NCI-H128 (cell line): ENCODE data around the gene UBA52.

ENCODE experiments used
- DNase-seq: peaks from one replicate; lab custom pipeline; 2025; ENCODE audit not compliant: unreplicated experiment; lab: John Stamatoyannopoulos, UW

Gene UBA52

DNA sequence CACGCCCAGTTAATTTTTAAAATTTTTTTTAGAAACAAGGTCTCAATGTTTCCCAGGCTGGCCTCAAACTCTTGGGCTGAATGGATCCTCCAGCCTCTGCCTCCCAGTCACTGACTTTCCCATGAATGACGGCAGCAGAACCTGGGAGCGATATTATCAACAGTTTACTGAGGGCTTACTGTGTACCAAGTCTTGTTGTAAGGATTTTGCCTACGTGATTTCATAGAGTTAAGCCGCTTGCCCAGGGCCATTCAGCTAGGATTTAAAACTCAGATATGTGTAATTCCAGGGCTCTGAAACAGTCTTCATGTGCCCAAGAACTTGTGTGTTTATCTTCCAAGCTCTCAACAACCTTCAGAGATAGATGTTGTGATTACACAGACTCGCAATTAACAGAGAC lies 20.0 kb upstream of the UBA52 start:
- no peak for DNase-seq

DNA sequence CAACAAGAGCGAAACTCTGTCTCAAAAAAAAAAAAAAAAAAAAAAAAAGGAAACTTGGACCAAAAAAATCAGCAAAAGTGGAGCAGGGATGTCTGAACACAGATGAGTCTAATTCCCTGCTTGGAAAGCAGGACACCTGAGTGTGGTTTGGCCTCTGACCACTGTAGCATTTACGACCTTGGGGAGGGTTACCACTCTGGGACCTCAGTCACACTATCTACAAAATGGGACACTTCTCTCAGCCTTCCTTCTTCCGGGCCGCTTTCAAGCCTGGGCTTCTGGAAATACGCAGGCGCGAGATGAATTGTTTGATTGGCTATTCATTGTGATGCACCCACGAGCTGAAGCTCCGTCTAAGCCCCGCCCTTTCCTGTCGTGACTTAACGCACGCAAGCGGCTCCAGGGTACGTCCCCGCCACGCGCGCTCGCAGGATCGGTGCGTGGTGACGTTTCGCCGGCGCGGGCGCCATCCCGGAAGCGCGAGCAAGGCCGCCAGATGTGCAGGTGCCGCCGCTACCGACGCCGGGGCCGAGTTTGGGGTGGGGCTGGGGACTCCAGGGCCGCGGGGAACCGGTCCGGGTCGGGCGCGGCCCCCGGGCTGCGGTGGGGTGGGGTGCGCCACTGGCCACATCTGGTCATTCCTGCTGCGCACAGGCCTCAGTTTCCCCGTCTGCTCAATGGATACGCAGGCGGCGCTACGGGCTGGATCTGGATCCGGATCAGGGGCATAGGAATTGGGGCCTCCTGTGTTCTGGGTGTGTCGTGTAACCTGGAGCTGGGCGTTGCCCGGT lies 14.1 kb upstream of the UBA52 start, which contains the start of gene KXD1:
TSS of gene KXD1 (plus strand) at position 460 of the 791 bp plus-strand sequence. CDS start 4,187 bp downstream, outside the sequence.
- peak; percentile 96 for DNase-seq

DNA sequence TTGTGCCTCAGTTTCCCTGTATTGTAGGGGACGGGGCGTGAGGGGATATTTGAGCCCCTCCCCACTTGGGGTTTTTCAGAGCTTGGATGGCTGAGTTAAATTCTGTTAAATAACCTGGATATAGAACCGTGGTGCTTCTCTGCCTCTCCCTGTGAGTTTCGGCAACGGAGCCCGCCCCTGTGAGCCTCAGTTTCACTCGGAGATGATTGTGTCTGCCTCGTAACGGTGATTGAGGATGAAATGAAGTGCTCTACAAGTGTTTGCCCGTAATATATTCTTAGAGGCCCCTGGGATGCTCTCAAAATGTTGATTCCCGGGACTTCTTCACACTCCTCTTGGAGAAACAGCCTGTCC lies 13.5 kb upstream of the UBA52 start:
- DNase-seq, result no peak

DNA sequence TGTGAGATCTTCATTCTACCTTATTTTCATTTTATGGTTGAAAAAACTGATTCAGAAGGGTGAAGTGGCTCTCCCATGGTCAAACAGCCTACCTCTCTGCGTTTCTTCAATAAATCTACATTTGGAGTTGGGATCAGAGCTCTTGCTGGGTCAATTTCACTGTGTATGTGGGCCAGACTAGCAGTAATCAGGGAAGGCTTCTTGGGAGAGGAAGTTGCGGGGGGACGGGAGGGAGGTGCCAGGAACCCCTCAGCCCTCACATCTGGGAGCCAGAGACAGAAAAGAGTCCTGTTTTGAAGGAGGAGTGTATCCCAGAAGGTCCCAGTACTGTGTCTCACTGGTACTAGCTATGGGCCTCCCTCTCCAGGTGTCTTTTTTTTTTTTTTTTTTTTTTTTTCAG lies 13.1 kb upstream of the UBA52 start:
- DNase-seq, result no peak

DNA sequence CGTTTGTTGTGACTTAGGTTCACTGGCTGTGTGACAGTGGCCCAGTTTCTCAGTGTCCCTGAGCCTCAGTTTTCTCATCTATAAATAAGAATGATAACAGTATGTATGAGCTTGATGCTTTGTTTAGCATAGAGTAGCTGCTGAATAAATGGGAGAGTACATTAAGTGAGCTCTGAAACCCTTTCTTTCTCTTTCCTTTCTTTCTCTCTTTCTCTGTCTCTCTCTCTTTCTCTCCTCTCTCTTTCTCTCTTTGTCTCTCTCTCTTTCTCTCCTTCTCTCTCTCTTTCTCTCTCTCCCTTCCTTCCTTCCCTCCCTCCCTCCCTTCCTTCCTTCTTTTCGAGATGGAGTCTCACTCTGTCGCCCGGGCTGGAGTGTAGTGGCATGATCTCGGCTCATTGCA lies 12.0 kb upstream of the UBA52 start:
- DNase-seq, result no peak

GRCh38 chr19:18562086-18562485 lies 9.6 kb upstream of the UBA52 start:
- no peak for DNase-seq

DNA sequence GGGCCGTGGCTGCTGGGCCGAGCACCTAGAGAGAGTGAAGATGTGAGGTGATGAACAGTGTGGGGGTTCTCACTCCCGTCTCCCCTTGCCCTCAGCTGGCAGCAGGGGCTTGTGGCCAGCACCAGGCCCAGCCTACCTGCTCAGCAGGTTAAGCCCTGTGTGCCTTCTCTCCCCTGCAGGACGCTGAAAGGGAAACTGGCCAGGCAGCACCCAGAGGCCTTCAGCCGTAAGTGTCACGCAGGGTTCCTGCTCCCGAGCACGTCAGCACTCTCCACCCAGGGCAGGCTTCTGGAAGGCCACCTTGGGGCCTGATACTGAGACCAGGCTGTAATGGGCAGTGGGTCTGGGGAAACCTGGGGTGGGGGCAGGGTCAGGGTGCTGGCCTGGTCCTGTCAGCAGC lies 4.7 kb upstream of the UBA52 start:
- no peak for DNase-seq

GRCh38 chr19:18568367-18568766 lies 3.3 kb upstream of the UBA52 start:
- DNase-seq, result no peak

GRCh38 chr19:18574691-18575291 lies 3.1 kb downstream of the UBA52 start:
- DNase-seq, result no peak

- no peak for DNase-seq
Observed at GRCh38 chr19:18576383-18576782, 4.7 kb downstream of the UBA52 start.

DNA sequence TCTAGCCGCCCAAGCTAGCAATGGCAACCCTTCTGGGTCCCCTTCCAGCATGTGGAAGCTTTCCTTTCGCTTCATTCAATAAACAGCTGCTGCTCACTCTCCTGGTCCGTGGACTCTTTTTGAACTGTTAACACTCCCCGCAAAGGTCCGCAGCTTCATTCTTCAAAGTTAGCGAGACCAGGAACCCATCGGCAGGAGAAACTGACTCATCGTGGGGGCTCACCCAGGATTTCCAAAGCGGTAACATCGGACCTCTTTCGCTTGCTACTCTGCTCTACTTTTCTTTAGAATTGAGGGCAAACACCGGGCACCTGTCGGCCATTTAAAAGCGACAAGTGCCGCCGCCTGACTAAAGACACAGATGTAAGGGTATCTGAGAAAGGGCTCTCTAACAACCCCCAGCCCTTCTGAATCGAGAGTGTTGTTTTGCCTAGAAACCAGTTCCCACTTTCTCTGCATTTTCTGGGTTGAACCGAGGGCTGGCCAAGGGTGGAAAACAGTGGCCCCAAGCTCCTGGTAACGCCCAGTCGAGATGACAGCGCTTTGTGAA lies 5.8 kb downstream of the UBA52 start:
- DNase-seq, result no peak

GRCh38 chr19:18580311-18580710 lies 8.7 kb downstream of the UBA52 start:
- DNase-seq, result no peak

- no peak for DNase-seq
Observed at GRCh38 chr19:18586306-18586705, 14.6 kb downstream of the UBA52 start.

GRCh38 chr19:18587561-18587960 lies 15.9 kb downstream of the UBA52 start:
- DNase-seq, result no peak

- DNase-seq, result no peak
Observed at GRCh38 chr19:18587962-18588610, 16.4 kb downstream of the UBA52 start.

DNA sequence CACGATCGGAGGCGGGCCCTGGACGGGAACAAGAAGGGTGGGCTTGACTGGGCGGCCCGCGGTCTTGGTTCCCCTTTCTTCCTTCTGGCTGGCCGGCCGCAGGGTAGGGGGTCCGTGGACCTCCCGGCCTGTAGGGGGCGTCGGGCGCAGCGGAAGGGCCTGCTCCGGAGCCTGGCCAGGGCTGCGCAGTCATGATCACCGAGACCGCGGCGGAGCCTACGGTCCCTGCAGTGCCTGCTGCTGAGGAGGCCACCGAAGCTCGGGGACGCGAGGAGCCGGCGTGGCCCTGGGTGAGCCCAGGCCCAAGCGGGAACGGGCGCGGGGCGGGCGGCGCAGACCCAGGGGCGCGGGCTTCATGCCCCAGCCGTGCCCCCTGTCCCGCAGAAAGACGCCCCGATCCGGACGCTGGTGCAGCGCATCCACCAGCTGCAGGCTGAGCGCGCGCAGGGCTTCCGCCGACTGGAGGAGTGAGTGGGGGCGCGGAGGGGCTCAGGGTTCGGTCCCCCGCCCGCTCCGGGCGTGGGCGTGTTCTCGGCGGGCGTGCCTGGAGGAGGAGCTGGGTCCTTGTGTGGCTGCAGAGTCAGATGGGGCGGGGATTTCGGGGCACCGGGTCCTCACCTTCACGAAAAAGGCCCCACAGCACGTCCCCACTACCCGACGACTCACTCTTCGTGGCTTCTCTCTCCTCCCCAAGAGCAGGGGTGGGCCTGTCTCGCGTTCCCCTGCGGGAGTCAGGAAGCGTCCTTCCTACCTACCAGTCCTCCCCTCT lies 17.1 kb downstream of the UBA52 start, which contains the start of gene REX1BD:
TSS of gene REX1BD (plus strand) at position 188 of the 769 bp plus-strand sequence. CDS start at position 192, 4 bp downstream.
- DNase-seq, result peak; percentile 62

DNA sequence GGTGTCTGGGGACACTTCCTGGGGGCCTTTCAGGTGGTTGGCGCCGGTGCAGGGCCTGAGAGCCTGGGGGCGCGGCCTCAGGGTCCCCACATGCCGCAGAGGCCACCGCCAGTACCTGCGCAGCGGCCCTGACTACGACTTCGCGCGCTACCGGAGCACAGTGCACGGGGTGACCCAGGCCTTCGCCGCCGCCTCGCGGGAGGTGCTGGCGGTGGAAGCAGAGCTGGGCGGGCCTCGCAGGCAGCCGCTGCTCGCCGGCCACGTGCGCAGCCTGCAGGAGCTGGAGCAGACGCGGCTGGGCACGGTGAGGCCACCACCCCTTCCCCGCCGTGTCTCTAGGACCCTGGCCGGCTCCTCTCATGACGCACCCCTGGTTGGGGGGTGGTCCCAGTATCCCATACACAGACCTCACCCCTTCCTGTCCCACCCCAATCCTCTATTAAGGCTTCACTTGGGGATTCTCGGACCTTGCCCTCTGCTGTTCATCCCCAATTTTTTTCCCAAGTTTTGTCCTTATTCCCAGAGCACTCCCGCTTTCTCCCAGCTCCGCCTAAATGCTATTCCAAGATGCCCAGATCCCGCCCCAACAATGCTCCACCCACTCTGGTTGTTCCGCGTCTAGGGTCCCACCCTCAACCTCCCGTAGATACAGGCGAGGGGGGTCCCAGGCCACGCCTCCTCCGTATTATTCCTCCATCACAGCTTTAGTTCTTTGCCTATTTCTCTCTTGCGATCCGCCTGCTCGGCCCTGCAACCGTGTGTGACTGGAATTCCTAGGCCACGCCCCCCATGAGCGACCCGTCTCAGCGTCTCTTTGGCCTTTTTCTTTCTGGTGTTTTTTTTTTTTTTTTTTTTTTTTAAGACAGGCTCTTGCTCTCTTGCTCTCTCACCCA lies 18.0 kb downstream of the UBA52 start:
- no peak for DNase-seq

GRCh38 chr19:18590273-18591272 lies 18.9 kb downstream of the UBA52 start:
- DNase-seq, result no peak
